Esophagus squamous epithelium (tissue), 5 donors: ENCODE results near the gene STOML1. TPM values are rescaled to one million over a fixed set of nuclear protein-coding genes. Genes with fewer than 3 reads are reported as not detected.

ENCODE experiments used
- DNase-seq: peaks from one replicate; lab custom pipeline; 2025; lab: John Stamatoyannopoulos, UW
- H3K27ac ChIP-seq, 4 donors: fragments of 200-600 bp; sonication (generic); one replicate each; pipeline ENCODE4 v1.5.1; 2016 to 2019; ENCODE audit warnings: mild to moderate bottlenecking in 1 of 4
- H3K27me3 ChIP-seq, 4 donors: fragments of 200-600 bp; sonication (generic); 1 replicate in 3 of 4; 2 replicates in 1 of 4; pipeline versions ENCODE4 v1.5.1 to v1.6.0; 2017 to 2021; ENCODE audit warnings: antibody characterized with exemption in 1 of 4
- H3K36me3 ChIP-seq, 3 donors: fragments of 200-600 bp; sonication (generic); one replicate each; pipeline ENCODE4 v1.5.1; 2016 to 2019
- H3K4me1 ChIP-seq, 3 donors: fragments of 200-600 bp; sonication (generic); one replicate each; pipeline ENCODE4 v1.5.1; 2017 to 2019
- H3K4me3 ChIP-seq, 4 donors: fragments of 200-600 bp; sonication (generic); 1 replicate in 3 of 4; 2 replicates in 1 of 4; pipeline ENCODE4 v1.5.1; 2016 to 2019; ENCODE audit warnings: mild to moderate bottlenecking in 2 of 4, moderate library complexity in 1 of 4
- H3K9me3 ChIP-seq, 3 donors: fragments of 200-600 bp; sonication (generic); one replicate each; pipeline ENCODE4 v1.5.1; 2016 to 2019
- CTCF ChIP-seq, 6 experiments: fragments of 450-650 bp in 4 of 6; fragments of 200-600 bp in 2 of 6; sonication (generic) in 2 of 6; IDR thresholded peaks; one replicate each; pipeline ENCODE4 v1.5.1; 2016 to 2019; ENCODE audit warnings: antibody characterized with exemption in 6 of 6, mild to moderate bottlenecking in 4 of 6, moderate library complexity in 4 of 6
- POLR2A ChIP-seq, 4 donors: fragments of 450-650 bp; IDR thresholded peaks; one replicate each; pipeline ENCODE4 v1.6.1; 2017; ENCODE audit warnings: antibody characterized with exemption in 4 of 4, mild to moderate bottlenecking in 4 of 4, moderate library complexity in 3 of 4
- WGBS, 2 donors: methylation state at CpG; one replicate each; pipeline ENCODE4 v1.1.5; 2018; 5-methylcytosine and 5-hydroxymethylcytosine counted together
- intact Hi-C: fragments of 100-400 bp; cut with DNase I; formaldehyde crosslinking; loops from one replicate; pipeline ENCODE4 v1.15.0; 2022
- total RNA-seq, 4 donors: library from RNA; depleted of rRNA; stranded (reverse); fragments of >200 nt; gene quantifications; one replicate each; pipeline ENCODE4 v1.1.0, GENCODE V29; 2016
- donor health status: DM: yes; HTN: yes; CAD: no.

STOML1 gene
- total RNA-seq, 4 donors from 2014 or later, result 8.3 to 14.8 (median 11.1) TPM

- intact Hi-C loops, result no loop called here
Observed at GRCh38 chr15:73947651-73948050, 44.4 kb downstream of the STOML1 start.

GRCh38 chr15:73946795-73947370 lies 45.2 kb downstream of the STOML1 start:
- Histone ChIP-seq H3K9me3 (no peaks in the 10 kb centered on the region), H3K36me3 (peaks cover 0 to 25% (median 0%) of the 10 kb centered on the region in 3 donors), H3K27me3 (no peaks in the 10 kb centered on the region), H3K27ac (no peak overlapping the region), H3K4me1 (peaks cover 9 to 38% (median 21%) of the 10 kb centered on the region in 3 donors), H3K4me3 (no peak overlapping the region)
- TF ChIP-seq POLR2A (IDR thresholded peaks at IDR 0.05) (no peak), CTCF (IDR thresholded peaks at IDR 0.05) (no peak)
- intact Hi-C loops, result no loop called here
- 89 to 92% methylated on average over 6 to 9 of the region's 9 CpGs for WGBS, 2 donors
- DNase-seq, result no peak

More at GRCh38 chr15:73947651-73948050, 44.4 kb downstream of the STOML1 start:
- no peaks in the 10 kb centered on the region for H3K27me3 ChIP-seq
- H3K36me3 ChIP-seq, result peaks cover 0 to 25% (median 0%) of the 10 kb centered on the region in 3 donors
- no peak for DNase-seq
- no peak overlapping the region for H3K4me3 ChIP-seq
- TF ChIP-seq CTCF (IDR thresholded peaks at IDR 0.05) (no peak), POLR2A (IDR thresholded peaks at IDR 0.05) (no peak)
- WGBS, 2 donors, result 100% methylated on average over 1 to 3 of the region's 9 CpGs
- no peak overlapping the region for H3K27ac ChIP-seq
- no peaks in the 10 kb centered on the region for H3K9me3 ChIP-seq
- peaks cover 10 to 38% (median 23%) of the 10 kb centered on the region in 3 donors for H3K4me1 ChIP-seq

GRCh38 chr15:73946046-73946721 lies 45.9 kb downstream of the STOML1 start:
- no peak for TF ChIP-seq CTCF (IDR thresholded peaks at IDR 0.05)
- TF ChIP-seq POLR2A (IDR thresholded peaks at IDR 0.05), result no peak
- Histone ChIP-seq H3K4me1 (peaks cover 3 to 38% (median 21%) of the 10 kb centered on the region in 3 donors), H3K4me3 (no peak overlapping the region), H3K36me3 (peaks cover 0 to 25% (median 0%) of the 10 kb centered on the region in 3 donors), H3K9me3 (no peaks in the 10 kb centered on the region), H3K27me3 (no peaks in the 10 kb centered on the region), H3K27ac (no peak overlapping the region)
- 70 to 84% methylated on average over 3 to 7 of the region's 17 CpGs for WGBS, 2 donors
- DNase-seq, result no peak
- intact Hi-C loops, result no loop called here

- intact Hi-C loops, result no loop called here
- 79 to 83% methylated on average over 2 to 4 of the region's 4 CpGs for WGBS, 2 donors
Observed at GRCh38 chr15:73945130-73945508, 47.0 kb downstream of the STOML1 start.

More at GRCh38 chr15:73945130-73945508, 47.0 kb downstream of the STOML1 start:
- Histone ChIP-seq H3K9me3 (no peaks in the 10 kb centered on the region), H3K27me3 (no peaks in the 10 kb centered on the region), H3K36me3 (peaks cover 0 to 25% (median 0%) of the 10 kb centered on the region in 3 donors), H3K4me3 (no peak overlapping the region), H3K27ac (no peak overlapping the region), H3K4me1 (peaks cover 11 to 40% (median 26%) of the 10 kb centered on the region in 3 donors)
- no peak for DNase-seq
- TF ChIP-seq CTCF (IDR thresholded peaks at IDR 0.05) (no peak), POLR2A (IDR thresholded peaks at IDR 0.05) (no peak)
